DMS53 treated with DMSO at 0.1 percent for 48 hours (cell line): Measurements from ENCODE around the gene DLK2.
A peak's percentile ranks its signal among the peaks of the same experiment; 100 is the strongest.
"Not testable (repeated sequence)": the region's sequence is repeated elsewhere in the genome, so short reads cannot be mapped to it uniquely, and the experiment has no call there.

Experiments
- DNase-seq: peaks from one replicate; lab custom pipeline; 2025; ENCODE audit not compliant: unreplicated experiment; lab: John Stamatoyannopoulos, UW

Gene DLK2

DNA sequence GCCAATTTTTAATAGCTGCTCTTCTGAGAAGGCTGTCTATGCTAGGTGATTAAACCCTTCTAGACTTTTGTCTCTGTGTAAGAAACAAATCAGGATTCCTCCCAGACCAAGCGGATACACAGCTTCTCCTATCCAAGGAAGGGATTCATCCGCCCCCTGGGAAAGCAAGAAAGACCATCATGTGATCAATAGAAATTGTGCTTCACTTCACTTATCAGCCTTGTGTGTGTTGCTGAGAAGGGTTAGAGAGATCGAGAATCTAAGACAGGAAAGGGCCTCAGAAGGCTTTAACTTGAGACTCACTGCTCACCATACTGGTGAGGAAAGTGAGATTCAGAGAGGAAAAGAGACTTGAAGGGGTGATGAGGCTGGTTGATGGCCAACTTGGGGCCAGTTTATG, 26.5 kb downstream of the DLK2 start:
- no peak for DNase-seq

DNA sequence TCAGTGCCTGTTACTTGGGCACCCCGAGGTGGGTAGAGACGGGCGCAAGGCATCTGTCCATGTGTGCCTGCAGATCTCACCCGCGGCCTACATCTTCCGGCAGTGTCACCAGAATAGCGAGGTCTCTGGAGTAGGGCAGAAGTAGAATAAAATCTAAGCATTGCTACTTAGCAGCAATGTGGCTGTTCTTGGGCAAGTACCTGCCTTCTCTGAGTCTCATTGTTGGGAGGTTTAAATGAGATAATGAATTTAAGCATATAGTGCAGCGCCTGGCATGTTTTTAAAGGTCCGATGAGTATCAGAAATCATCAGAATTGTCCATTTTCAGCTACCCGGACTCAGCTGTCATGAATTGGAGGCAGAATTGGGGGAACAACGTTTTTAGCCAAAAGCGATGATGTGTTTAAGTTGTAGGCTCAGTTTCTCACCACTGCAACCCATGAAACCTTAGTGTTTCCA, 27.2 kb downstream of the DLK2 start:
- DNase-seq = no peak

DNA sequence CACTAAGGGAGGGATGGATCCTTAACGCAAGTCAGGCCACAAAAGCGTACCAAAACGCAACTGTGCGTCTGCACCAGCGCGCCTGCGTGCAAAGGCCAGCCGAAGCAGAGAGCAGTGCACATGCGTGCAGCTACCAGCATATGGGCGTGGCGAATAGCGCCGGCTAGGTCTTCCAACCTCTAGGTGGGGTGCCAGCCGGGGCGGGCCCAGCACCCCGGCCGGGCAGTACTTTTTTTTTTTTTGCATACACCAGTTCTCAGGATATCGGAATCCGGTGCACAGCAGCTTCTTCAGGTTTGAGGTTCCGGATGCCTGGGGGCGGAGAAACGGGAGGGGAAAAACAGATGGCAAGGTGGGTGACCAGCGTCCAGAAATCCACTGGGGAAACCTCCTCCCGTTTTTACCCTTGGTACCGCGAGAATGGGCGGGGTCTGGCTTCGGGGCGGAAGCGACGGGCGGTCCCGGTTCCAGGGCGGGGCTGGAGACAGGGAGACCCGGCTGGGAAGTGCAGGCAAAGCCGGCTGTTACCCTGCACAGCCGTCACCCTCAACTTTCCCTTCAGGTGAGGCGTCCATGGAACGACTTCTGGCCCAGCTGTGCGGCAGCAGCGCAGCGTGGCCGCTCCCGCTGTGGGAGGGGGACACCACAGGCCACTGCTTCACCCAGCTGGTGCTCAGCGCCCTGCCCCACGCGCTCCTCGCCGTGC, 27.8 kb downstream of the DLK2 start, which contains the start of gene ABCC10:
TSS of gene ABCC10 (plus strand) at position 136 of the 706 bp plus-strand sequence. CDS start at position 574, 438 bp downstream.
- DNase-seq = peak; percentile 93

DNA sequence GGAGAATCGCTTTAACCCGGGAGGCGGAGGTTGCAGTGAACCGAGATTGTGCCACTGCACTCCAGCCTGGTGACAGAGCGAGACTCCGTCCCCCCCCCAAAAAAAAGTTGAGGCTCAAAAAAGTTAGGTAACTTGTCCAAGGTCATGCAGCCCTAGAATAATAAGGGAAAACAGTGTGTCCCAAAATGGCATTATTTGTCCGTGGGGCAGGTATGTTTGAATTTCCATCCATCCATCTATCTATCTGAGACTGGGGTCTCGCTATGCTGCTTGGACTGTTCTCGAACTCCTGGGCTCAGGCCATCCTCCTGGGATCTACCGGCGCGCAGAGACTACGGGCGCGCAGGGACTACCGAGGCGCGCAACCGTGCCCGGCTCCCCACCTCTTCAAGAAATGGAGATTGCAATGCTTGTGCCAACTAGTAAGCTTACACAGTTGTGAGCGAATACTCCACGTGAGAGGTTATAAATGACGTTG, 28.4 kb downstream of the DLK2 start:
- DNase-seq = no peak

DNA sequence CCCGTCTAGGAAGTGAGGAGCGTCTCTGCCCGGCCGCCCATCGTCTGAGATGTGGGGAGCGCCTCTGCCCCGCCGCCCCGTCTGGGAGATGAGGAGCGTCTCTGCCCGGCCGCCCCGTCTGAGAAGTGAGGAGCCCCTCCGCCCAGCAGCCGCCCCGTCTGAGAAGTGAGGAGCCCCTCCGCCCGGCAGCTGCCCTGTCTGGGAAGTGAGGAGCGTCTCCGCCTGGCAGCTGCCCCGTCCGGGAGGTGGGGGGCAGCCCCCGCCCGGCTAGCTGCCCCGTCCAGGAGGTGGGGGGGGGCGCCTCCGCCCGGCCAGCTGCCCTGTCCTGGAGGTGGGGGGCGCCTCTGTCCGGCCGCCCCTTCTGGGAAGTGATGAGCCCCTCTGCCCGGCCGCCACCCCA, 30.3 kb downstream of the DLK2 start:
- not testable (repeated sequence) for DNase-seq

DNA sequence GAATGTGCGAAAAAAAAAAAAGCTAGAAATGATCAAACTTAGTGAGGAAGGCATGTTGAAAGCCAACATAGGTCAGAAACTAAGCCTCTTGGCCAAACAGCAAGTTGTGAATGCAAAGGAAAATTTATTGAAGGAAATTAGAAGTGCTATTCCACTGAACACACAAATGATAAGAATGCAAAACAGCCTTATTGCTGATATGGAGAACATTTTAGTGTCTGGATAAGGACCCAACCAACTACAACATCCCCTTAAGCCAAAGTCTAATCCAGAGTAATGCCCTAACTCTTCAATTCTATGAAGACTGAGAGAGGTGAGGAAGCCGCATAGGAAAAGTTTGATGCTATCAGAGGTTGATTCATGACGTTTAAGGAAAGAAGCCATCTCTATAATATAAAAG, 33.5 kb downstream of the DLK2 start:
- no peak for DNase-seq

DNA sequence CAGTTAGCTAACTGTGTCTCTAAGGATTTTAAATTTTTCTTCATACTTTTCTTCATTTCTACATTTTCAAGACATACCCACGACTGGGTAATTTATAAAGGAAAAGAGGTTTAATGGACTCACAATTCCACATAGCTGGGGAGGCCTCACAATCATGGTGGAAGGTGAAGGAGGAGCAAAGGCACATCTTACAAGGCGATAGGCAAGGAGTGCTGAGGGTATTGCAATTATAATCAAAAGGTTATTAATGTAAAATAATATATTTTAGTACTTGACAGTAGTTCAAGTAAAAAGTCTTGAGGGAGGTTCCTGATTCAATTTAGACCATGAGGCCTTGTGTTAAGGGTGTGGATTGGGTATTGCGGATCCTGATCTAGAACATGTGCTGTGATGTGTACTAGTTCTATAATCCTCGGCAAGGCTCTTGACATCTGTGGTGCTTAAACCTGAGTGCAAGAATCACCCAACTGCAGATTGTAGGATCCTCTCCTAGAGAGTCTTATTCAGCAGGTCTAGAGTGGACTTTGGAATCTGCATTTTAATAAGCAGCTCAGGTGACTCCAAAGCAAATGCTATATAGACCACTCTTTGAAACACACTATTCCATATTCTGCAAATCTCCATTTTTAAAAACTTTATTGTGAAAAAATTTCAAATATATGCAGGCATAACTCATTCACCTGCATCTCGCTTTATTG, 35.2 kb downstream of the DLK2 start:
- no peak for DNase-seq

DNA sequence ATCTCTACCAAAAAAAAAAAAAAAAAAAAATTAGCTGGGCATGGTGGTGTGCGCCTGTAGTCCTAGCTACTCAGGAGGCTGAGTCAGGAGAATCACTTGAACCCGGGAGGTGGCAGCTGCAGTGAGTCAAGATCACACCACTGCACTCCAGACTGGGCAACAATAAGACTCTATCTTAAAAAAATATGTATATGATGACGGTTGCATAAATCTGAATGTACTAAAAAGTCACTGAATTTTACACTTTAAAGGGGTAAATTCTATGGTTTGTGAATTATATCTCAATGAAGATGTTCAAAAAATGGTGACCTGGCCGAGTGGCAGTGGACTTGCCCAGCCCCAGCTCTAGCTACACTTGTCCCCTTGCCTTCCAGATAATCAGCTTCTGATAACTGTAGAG, 38.4 kb downstream of the DLK2 start:
- DNase-seq = no peak

DNA sequence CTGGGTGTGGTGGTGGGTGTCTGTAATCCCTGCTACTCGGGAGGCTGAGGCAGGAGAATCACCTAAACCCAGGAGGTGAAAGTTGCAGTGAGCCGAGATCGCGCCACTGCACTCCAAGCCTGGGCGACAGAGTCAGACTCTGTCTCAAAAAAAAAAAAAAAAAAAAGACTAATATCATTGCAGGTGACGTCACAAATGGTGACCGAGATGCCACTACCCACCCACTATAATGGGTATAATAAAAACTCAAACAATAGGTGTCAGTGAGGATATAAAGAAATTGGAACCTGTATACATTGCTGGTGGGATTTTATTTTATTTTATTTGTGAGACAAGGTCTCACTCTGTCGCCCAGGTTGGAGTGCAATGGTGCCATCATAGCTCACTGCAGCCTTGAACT, 40.1 kb downstream of the DLK2 start:
- not testable (repeated sequence) for DNase-seq

DNA sequence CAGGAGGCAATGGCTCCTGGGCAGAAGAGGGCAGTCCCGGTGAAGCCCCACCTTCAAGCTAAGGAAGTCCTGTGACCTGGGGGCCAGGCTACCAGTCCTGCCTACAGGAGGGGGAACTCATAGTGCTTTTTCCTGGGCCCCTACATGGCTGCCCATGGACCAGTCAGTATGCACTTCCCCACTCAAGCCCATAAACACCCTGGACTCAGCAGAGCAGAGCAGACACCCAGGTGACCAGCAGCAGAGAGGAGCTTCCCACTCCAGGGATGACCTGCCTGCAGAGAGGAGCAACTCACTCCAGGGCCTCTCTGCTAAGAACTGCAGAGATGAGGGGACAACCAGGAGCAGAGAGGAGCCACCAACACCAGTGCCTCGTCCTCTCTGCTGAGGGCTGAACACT, 42.3 kb downstream of the DLK2 start:
- no peak for DNase-seq

DNA sequence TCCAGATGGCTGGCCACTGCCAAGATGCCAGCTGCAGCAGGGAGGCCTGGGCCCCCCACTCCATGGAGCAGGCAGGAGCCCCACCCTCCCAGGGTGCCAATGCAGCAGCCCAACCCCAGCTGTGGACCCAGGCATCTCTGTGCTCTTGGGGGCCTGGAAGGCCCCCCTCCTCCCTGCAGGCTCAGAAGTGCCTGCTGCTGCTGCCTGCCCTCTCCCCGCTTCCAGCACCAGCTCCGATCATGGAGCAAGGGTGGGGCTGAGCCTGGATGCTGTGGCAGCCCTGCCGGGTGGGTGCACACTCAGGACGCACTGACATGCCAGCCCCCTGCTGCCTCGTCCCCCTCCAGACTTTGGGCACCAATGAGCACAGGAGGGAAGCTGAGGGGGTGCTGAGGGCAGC, 42.8 kb downstream of the DLK2 start:
- no peak for DNase-seq

DNA sequence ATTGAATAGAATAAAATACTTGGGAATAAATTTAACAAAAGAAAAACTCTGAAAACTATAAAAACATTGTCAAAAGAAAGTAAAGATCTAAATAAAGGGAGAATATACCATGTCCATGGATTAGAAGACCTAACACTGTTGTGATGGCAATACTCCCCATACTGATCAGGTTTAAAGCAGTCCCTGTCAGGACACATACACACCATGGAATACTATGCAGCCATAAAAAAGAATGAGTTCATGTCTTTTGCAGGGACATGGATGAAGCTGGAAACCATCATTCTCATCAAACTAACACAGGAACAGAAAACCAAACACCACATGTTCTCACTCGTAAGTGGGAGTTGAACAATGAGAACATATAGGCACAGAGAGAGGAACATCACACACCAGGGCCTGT, 44.6 kb downstream of the DLK2 start:
- DNase-seq = not testable (repeated sequence)

DNA sequence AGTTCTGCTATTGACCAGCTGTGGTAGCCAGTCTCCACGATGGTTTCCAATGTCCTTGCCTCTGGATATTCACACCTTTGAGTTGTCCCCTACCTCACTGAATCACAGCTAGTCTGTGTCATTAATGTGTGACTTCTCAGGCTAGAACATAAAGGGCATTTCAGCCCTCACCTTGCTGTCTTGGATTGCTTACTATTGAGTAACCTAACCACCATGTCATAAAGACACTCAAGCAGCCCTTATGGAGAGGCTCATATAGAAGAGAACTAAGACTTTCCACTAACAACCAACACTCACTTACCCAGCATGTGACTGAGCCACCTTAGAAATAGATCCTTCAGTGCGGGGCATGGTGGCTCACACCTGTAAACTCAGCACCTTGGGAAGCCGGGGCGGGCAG, 47.1 kb downstream of the DLK2 start:
- no peak for DNase-seq

DNA sequence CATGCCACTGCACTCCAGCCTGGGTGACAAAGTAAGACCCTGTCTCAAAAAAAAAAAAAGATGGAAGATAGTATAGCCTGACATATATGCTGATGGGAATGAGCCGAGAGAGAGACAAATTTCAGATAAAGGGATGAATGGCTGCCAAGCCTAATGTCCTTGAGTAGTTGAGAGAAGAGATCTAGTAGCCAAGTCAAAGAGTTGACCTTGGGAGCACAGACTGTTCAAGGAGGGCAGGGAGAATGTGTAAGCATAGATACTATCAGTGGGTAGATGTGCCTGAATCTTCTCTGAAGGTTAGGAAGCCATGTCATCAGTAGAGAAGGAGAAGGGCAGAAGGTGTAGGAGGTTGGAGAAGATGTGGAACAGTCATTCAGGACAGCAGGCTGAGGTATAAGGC, 48.1 kb downstream of the DLK2 start:
- DNase-seq = no peak

DNA sequence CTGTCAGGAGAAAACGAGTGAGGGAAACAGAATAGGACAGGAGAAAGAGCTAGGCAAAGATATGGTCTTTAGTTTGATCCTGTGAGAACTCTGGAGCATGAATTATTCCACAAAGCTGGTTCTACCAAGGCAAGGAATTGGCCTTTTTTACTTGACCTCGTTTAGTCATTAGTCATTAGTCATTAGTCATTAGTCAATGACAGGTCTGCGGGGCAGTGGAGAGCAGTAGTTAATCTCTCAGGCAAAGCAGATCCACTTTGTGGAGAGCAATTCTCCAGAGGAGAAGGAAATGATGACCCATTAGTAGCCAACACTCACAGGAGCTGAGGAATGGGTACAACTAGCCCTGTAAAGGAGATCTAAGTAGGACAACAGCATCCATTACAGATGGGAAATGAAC, 50.0 kb downstream of the DLK2 start:
- DNase-seq = no peak

DNA sequence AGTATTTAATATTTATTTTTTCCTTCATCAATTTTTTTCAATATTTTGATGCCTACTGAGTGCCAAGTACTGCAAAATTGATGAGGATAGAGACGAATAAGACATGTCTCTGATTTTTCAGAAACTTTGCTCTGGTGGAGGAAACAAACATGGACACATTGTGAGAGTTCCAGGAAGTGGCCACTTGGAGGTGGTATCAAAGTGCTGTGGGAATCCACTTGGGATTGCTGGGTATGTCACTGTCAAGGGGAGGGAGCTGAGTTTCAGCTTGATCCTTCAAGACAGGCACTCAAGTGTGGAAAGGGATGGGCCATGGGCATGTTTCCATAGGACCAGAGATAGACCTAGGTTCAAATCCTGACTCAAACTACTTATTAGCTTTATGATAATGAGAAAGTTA, 52.5 kb downstream of the DLK2 start:
- no peak for DNase-seq

DNA sequence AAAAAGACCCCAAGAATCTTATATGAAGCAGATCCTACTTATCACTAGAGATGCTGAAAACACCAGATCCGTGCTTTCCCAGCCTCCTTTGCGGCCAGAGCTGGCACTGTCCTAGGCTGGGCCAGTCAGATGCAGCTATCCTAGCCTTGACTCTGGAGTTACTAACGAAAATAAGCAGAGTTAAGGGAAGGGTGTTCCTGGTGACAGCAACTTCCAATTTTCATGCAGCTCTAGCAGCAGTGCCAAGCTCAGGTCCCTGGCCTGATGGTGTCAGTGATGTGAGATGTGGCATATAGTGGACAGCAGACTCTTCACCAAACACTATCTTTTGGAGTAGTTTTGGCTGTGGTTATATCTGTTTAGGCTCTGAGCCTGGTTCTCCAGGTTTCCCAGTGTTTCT, 53.6 kb downstream of the DLK2 start:
- DNase-seq = no peak
